Ovary (tissue), 9 donors: ENCODE data around the gene MX2. TPM values are rescaled to one million over a fixed set of nuclear protein-coding genes. Genes with fewer than 3 reads are reported as not detected.

Experiments used
- DNase-seq, 5 donors: peaks; one replicate each; pipeline ENCODE4 v3.0.0-alpha.2; 2019 to 2020
- H3K27ac ChIP-seq, 2 donors: fragments of 200-600 bp; one replicate each; pipeline versions ENCODE4 v1.5.1 to v1.8.0; 2019 to 2022
- H3K27me3 ChIP-seq: fragments of 200-600 bp; one replicate; pipeline ENCODE4 v1.8.0; 2022
- H3K36me3 ChIP-seq: fragments of 200-600 bp; sonication (generic); one replicate; pipeline ENCODE4 v1.5.1; 2019
- H3K4me1 ChIP-seq: one replicate; pipeline ENCODE4 v1.8.1; 2013; ENCODE audit warnings: mild to moderate bottlenecking, moderate library complexity; ENCODE audit not compliant: insufficient read depth
- H3K4me3 ChIP-seq: fragments of 200-600 bp; sonication (generic); one replicate; pipeline ENCODE4 v1.5.1; 2017
- H3K9me3 ChIP-seq, 2 donors: fragments of 200-600 bp in 1 of 2; sonication (generic) in 1 of 2; one replicate each; pipeline versions ENCODE4 v1.5.1 to v1.8.1; 2013 to 2019; ENCODE audit warnings: mild to moderate bottlenecking in 1 of 2, moderate library complexity in 1 of 2
- EP300 ChIP-seq: sonication (generic); formaldehyde crosslinking; IDR thresholded peaks from one replicate; pipeline ENCODE4 v1.6.1; 2017; ENCODE audit warnings: antibody characterized with exemption
- POLR2A ChIP-seq: fragments of 450-650 bp; IDR thresholded peaks from one replicate; pipeline ENCODE4 v1.6.1; 2017; ENCODE audit warnings: antibody characterized with exemption, mild to moderate bottlenecking, moderate library complexity
- WGBS, 3 donors: extraction: QIAGEN DNeasy Blood & Tissue Kit in 1 of 3; methylation state at CpG; one replicate each; pipeline versions ENCODE4 v1.1.5 to v1.1.7; 2013 to 2017; 5-methylcytosine and 5-hydroxymethylcytosine counted together
- intact Hi-C, 4 donors: fragments of 100-400 bp; cut with DNase I; formaldehyde crosslinking; loops; one replicate each; pipeline versions ENCODE4 v1.11.0 to v1.15.1; 2022 to 2023
- polyA plus RNA-seq, 2 donors: library from polyadenylated mRNA; stranded (reverse); fragments of 200-250 nt in 1 of 2; fragments of 350-450 nt in 1 of 2; fragmentation: Illumina TruSeq in 1 of 2; extraction: RNeasy Lipid Tissue Mini Kit (QIAGEN cat#74804) in 1 of 2; gene quantifications; one replicate each; pipeline ENCODE4 v1.2.3, GENCODE V29; 2013 to 2014
- total RNA-seq, 7 donors: library from RNA; depleted of rRNA in 2 of 7; stranded (reverse); fragments of >200 nt in 2 of 7; fragmentation: NEBNext Ultra II Directional in 3 of 7; extraction: Animal tissue kit (Norgen Biotek cat#: 25700) in 3 of 7; gene quantifications; one replicate each; pipeline versions ENCODE4 v1.1.0 to v1.2.4, GENCODE V29; 2016 to 2023
- TF ChIP-seq, protein P1 (sequence below), 3 donors: fragments of 450-650 bp in 2 of 3; fragments of 200-600 bp in 1 of 3; IDR thresholded peaks; one replicate each; pipeline versions ENCODE4 v1.5.1 to v1.8.0; 2016 to 2022; ENCODE audit warnings: antibody characterized with exemption in 3 of 3, mild to moderate bottlenecking in 1 of 3
- donor health status: DM: no; HTN: no; CAD: no; lungs with moderate emphysema.
- donor health status: DM: no; HTN: no; CAD: no.
- donor health status: Bipolar disorder and iron deficiency.
- donor health status: DM: yes; HTN: yes; CAD: no.
- donor health status: DM: no; HTN: no; CAD: no.
- donor health status: DM: yes; HTN: yes; CAD: no.

The MX2 gene
- total and polyA plus RNA-seq, 9 donors, result 2.6 to 34.6 (median 5.1) TPM

GRCh38 chr21:41367301-41367944, 5.6 kb downstream of the MX2 start:
- peaks cover 2% of the 10 kb centered on the region for H3K4me1 ChIP-seq
- WGBS, 3 donors, result 60 to 67% (median 63%) methylated on average over 9 of the region's 9 CpGs
- H3K4me3 ChIP-seq, result no peak overlapping the region
- intact Hi-C loops, result no loop called here
- TF ChIP-seq EP300, result no peak
- H3K27me3 ChIP-seq, result no peaks in the 10 kb centered on the region
- H3K9me3 ChIP-seq, result no peaks in the 10 kb centered on the region
- no peaks in the 10 kb centered on the region for H3K36me3 ChIP-seq
- DNase-seq, result no peak
- H3K27ac ChIP-seq, result no peak overlapping the region

DNA sequence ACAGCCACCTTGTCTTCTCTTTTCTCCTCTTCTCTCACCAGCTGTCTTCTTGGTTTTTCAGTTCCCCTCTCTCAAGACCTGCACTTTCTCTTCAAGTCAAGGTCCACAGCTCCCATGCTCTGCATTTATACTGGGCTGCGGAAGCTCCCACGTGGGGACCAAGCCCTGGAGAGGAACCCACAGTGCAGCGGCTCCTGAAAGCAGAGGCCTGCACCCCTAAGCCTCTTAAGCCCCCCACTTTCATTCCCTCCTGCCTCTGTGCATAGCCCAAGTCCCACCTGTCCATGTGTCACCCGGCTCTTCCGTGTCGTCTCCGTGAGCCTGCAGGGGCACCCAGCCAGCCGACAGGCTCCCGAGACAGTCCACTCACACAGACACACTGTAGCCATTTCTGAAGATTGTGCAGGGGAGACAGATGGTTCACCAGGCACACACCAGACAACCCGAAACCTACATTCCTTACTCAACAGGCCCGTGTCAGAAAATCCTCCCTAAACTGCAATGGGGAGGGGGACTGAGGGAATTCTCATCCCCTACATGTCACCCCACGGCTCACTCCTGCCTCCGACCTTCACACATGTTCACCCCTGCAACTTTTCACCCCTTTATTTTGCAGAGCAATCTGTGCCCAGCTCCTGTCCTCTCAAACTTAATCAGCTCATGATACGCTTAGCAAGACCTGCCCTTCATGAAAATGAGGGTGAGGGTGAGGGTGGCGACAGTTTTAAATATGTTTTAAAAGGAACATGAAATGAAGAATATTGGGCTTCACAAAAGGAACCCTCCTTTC, 6.3 kb downstream of the MX2 start:
- 88 to 91% (median 91%) methylated on average over 15 of the region's 15 CpGs for WGBS, 3 donors
- intact Hi-C loops, result no loop called here

DNA sequence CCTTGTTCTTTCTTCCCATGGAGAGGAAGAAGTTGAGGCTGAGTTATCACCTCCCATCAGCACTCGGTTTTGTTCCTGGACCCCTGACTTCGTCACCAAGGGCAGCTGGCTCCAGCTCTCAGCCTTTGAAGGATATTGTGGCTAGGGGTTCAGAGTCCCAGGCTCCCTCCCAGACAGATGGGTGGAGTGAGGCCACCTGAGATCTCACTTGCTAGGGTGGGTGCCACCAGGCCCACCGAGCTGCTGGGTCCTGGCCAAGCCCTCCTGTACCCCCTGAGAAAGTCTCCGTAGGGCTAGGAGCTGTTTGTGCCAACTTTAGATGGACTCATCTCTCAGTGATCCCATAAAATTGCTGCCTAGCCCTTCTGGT, 6.9 kb downstream of the MX2 start:
- Histone ChIP-seq H3K4me1 (peaks cover 2% of the 10 kb centered on the region), H3K27me3 (no peaks in the 10 kb centered on the region), H3K27ac (no peak overlapping the region), H3K4me3 (no peak overlapping the region), H3K9me3 (no peaks in the 10 kb centered on the region), H3K36me3 (no peaks in the 10 kb centered on the region)
- intact Hi-C loops, result no loop called here
- no peak for DNase-seq
- TF ChIP-seq POLR2A, result no peak
- TF ChIP-seq, protein P1, sequence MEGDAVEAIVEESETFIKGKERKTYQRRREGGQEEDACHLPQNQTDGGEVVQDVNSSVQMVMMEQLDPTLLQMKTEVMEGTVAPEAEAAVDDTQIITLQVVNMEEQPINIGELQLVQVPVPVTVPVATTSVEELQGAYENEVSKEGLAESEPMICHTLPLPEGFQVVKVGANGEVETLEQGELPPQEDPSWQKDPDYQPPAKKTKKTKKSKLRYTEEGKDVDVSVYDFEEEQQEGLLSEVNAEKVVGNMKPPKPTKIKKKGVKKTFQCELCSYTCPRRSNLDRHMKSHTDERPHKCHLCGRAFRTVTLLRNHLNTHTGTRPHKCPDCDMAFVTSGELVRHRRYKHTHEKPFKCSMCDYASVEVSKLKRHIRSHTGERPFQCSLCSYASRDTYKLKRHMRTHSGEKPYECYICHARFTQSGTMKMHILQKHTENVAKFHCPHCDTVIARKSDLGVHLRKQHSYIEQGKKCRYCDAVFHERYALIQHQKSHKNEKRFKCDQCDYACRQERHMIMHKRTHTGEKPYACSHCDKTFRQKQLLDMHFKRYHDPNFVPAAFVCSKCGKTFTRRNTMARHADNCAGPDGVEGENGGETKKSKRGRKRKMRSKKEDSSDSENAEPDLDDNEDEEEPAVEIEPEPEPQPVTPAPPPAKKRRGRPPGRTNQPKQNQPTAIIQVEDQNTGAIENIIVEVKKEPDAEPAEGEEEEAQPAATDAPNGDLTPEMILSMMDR (IDR thresholded peaks at IDR 0.05), result no peak
- TF ChIP-seq EP300, result no peak
- 49 to 58% (median 53%) methylated on average over 4 of the region's 4 CpGs for WGBS, 3 donors

More for the DNA sequence above, 6.3 kb downstream of the MX2 start:
- TF ChIP-seq, protein P1 (IDR thresholded peaks at IDR 0.05), result no peak
- TF ChIP-seq EP300 (no peak), POLR2A (no peak)
- no peak overlapping the region for H3K27ac ChIP-seq
- H3K27me3 ChIP-seq, result no peaks in the 10 kb centered on the region
- H3K9me3 ChIP-seq, result no peaks in the 10 kb centered on the region
- DNase-seq, result no peak
- peaks cover 2% of the 10 kb centered on the region for H3K4me1 ChIP-seq
- no peak overlapping the region for H3K4me3 ChIP-seq
- H3K36me3 ChIP-seq, result no peaks in the 10 kb centered on the region

DNA sequence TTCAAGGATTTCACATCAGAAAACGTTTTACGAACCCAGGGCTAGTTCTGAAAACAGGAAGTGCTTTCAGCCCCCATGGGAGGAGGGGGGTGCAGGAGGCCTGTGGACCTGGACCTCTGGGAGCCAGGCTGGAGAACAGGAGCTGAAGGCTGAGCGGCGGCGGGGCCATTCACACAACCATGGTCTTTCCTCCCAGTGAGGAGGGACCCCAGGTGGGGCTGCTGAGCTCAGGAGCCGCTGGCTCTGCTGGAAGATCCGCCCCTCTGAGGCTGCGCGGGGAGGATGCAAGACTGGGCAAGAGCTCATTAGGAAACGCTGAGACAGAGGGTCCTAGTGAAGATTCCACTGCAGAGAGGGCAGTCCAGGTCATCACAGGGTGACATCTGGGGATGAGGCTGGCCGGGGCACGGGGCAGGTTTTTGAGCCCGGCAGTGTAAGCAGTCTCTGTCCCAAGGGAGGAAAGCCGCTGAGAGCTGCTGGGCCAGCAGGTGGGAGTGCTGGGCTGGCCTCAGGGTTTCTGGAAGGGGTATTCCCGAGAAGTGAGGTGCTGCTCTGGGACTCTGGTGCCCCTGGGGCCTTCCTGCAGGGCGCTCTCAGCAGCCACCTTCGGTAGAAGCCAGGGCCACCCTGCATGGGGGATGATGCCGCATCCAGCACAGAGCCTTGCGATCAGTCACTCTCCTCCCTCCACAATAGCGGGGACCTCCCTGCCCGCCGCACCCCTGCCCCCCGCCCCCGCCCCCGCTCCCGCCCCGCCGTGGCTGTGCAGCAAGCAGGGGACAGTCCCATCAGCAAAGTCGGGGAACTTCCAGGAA, 7.5 kb downstream of the MX2 start:
- intact Hi-C loops, result no loop called here
- H3K4me1 ChIP-seq, result peaks cover 2% of the 10 kb centered on the region
- H3K27me3 ChIP-seq, result no peaks in the 10 kb centered on the region
- WGBS, 3 donors, result 18 to 33% (median 33%) methylated on average over 25 to 29 of the region's 29 CpGs
- no peak overlapping the region for H3K27ac ChIP-seq
- no peaks in the 10 kb centered on the region for H3K36me3 ChIP-seq
- no peaks in the 10 kb centered on the region for H3K9me3 ChIP-seq
- peak; percentile 20 to 53 (median 41) for DNase-seq
- H3K4me3 ChIP-seq, result peak overlapping the region; percentile 3
- no peak for TF ChIP-seq POLR2A
- TF ChIP-seq, protein P1 (IDR thresholded peaks at IDR 0.05), result no peak
